GM15510 (cell line): ENCODE results near the gene MLLT10.

Experiments used
- POLR2A ChIP-seq: IDR thresholded peaks from 3 replicates; pipeline ENCODE4 v1.6.1; 2011; ENCODE audit warnings: borderline replicate concordance; ENCODE audit not compliant: insufficient read length; ENCODE audit errors: extremely low read depth

The MLLT10 gene

GRCh38 chr10:21497177-21497807 lies 36.7 kb upstream of the MLLT10 start:
- no peak for TF ChIP-seq POLR2A

- TF ChIP-seq POLR2A = no peak
Measured at GRCh38 chr10:21498377-21498776, 35.7 kb upstream of the MLLT10 start.

- TF ChIP-seq POLR2A = no peak
Measured at GRCh38 chr10:21498986-21499385, 35.0 kb upstream of the MLLT10 start.

GRCh38 chr10:21499701-21500577 lies 34.1 kb upstream of the MLLT10 start:
- no peak for TF ChIP-seq POLR2A

- TF ChIP-seq POLR2A = no peak
Measured at GRCh38 chr10:21500578-21500910, 33.5 kb upstream of the MLLT10 start.

- TF ChIP-seq POLR2A = no peak
Measured at GRCh38 chr10:21501091-21501490, 32.9 kb upstream of the MLLT10 start.

GRCh38 chr10:21501731-21502347 lies 32.2 kb upstream of the MLLT10 start:
- TF ChIP-seq POLR2A = no peak

GRCh38 chr10:21502348-21502740 lies 31.7 kb upstream of the MLLT10 start:
- TF ChIP-seq POLR2A = no peak

GRCh38 chr10:21503542-21503941 lies 30.5 kb upstream of the MLLT10 start:
- no peak for TF ChIP-seq POLR2A

GRCh38 chr10:21505711-21506278 lies 28.2 kb upstream of the MLLT10 start:
- TF ChIP-seq POLR2A = no peak

- TF ChIP-seq POLR2A = no peak
Measured at GRCh38 chr10:21506351-21506750, 27.7 kb upstream of the MLLT10 start.

GRCh38 chr10:21507150-21507549 lies 26.9 kb upstream of the MLLT10 start:
- TF ChIP-seq POLR2A = no peak

GRCh38 chr10:21508706-21509331 lies 25.2 kb upstream of the MLLT10 start:
- TF ChIP-seq POLR2A = no peak

GRCh38 chr10:21509341-21510240 lies 24.4 kb upstream of the MLLT10 start:
- no peak for TF ChIP-seq POLR2A
